CD4-positive, alpha-beta memory T cell (primary cell): ENCODE results near the gene ITGB3BP. TPM values are rescaled to one million over a fixed set of nuclear protein-coding genes. Genes with fewer than 3 reads are reported as not detected.

Experiments used
- CTCF ChIA-PET: fragments of 350-600 bp; sonication (Branson Sonifier 250); formaldehyde crosslinking; loops from one replicate; lab custom pipeline; 2021; ENCODE audit warnings: inconsistent platforms; ENCODE audit not compliant: partially characterized antibody; lab: Charles Lee
- POLR2A ChIA-PET: fragments of 350-600 bp; sonication (Branson Sonifier 250); formaldehyde crosslinking; loops from one replicate; lab custom pipeline; 2021; ENCODE audit not compliant: partially characterized antibody; lab: Charles Lee
- DNase-seq, 5 donors: peaks; one replicate each; pipeline versions ENCODE4 v3.0.0 to v3.0.0-alpha.2; 2020 to 2022; ENCODE audit warnings: mixed read lengths in 1 of 5
- H3K27ac ChIP-seq: one replicate; pipeline ENCODE4 v1.7.0; 2013; ENCODE audit warnings: low read depth, low read length
- H3K27me3 ChIP-seq: 2 replicates; pipeline ENCODE4 v1.7.0; 2013; ENCODE audit warnings: mild to moderate bottlenecking, low read length, moderate library complexity; ENCODE audit not compliant: insufficient read depth
- H3K36me3 ChIP-seq: 2 replicates; pipeline ENCODE4 v1.7.0; 2013; ENCODE audit warnings: mild to moderate bottlenecking, low read length, moderate library complexity; ENCODE audit not compliant: insufficient read depth
- H3K4me1 ChIP-seq: 2 replicates; pipeline ENCODE4 v1.7.0; 2013; ENCODE audit warnings: mild to moderate bottlenecking, low read length, moderate library complexity; ENCODE audit not compliant: insufficient read depth
- H3K4me3 ChIP-seq, 2 donors: one replicate each; pipeline ENCODE4 v1.7.0; 2013; ENCODE audit warnings: low read length in 2 of 2, mild to moderate bottlenecking in 1 of 2
- H3K9me3 ChIP-seq, 2 donors: one replicate each; pipeline ENCODE4 v1.7.0; 2013; ENCODE audit warnings: low read length in 2 of 2, control low read depth in 1 of 2; ENCODE audit not compliant: control insufficient read depth in 1 of 2
- H3K27ac Mint-ChIP-seq, 7 donors: one replicate each; pipeline ENCODE4 v1.8.0; 2020 to 2021; ENCODE audit warnings: mixed read lengths in 7 of 7, mild to moderate bottlenecking in 6 of 7, inconsistent platforms in 3 of 7, moderate library complexity in 3 of 7
- H3K27me3 Mint-ChIP-seq, 2 donors: one replicate each; pipeline ENCODE4 v1.8.0; 2020 to 2021; ENCODE audit warnings: mixed read lengths in 2 of 2
- H3K36me3 Mint-ChIP-seq, 2 donors: one replicate each; pipeline ENCODE4 v1.8.0; 2020 to 2021; ENCODE audit warnings: mixed read lengths in 2 of 2, inconsistent platforms in 1 of 2, mild to moderate bottlenecking in 1 of 2
- H3K4me1 Mint-ChIP-seq, 4 donors: one replicate each; pipeline ENCODE4 v1.8.0; 2020 to 2021; ENCODE audit warnings: mixed read lengths in 4 of 4, mild to moderate bottlenecking in 1 of 4
- H3K4me3 Mint-ChIP-seq, 8 donors: one replicate each; pipeline ENCODE4 v1.8.0; 2020 to 2021; ENCODE audit warnings: mixed read lengths in 8 of 8, mild to moderate bottlenecking in 7 of 8, moderate library complexity in 6 of 8, inconsistent platforms in 3 of 8
- H3K9me3 Mint-ChIP-seq, 8 donors: one replicate each; pipeline ENCODE4 v1.8.0; 2020 to 2021; ENCODE audit warnings: mixed read lengths in 8 of 8, mild to moderate bottlenecking in 5 of 8, inconsistent platforms in 3 of 8, moderate library complexity in 1 of 8
- intact Hi-C: fragments of 100-400 bp; cut with micrococcal nuclease; formaldehyde crosslinking; loops from one replicate; pipeline ENCODE4 v1.15.1; 2023
- polyA plus RNA-seq, 2 donors: library from polyadenylated mRNA; unstranded; fragments of 300-500 nt; fragmentation: Illumina TruSeq; gene quantifications; one replicate each; pipeline ENCODE4 v1.2.3, GENCODE V29; 2021
- total RNA-seq, 2 experiments: library from RNA; stranded (reverse); gene quantifications; one replicate each; pipeline ENCODE4 v1.2.3, GENCODE V29; 2021

The ITGB3BP gene
- total and polyA plus RNA-seq, 4 experiments from 2014 or later: 18.7 to 27.8 (median 26.0) TPM

GRCh38 chr1:63557365-63557987, 34.5 kb upstream of the ITGB3BP start:
- ChIA-PET CTCF (interaction anchor here (0.7 to 1.7 kb wide), 9 partner anchors 9 to 689 kb away, joined by 3 to 9 read pairs (median 4); no protein-coding TSS in a partner anchor), POLR2A (no interaction called here)
- Mint-ChIP-seq H3K27ac (no peak overlapping the region), H3K9me3 (no peaks in the 10 kb centered on the region), H3K36me3 (peaks cover 12 to 13% of the 10 kb centered on the region in 2 donors), H3K4me1 (peaks cover 0 to 2% (median 0%) of the 10 kb centered on the region in 4 donors), H3K4me3 (no peak overlapping the region), H3K27me3 (no peaks in the 10 kb centered on the region)
- Histone ChIP-seq H3K4me3 (no peak overlapping the region), H3K27ac (no peak overlapping the region), H3K27me3 (no peaks in the 10 kb centered on the region), H3K9me3 (no peaks in the 10 kb centered on the region), H3K36me3 (no peaks in the 10 kb centered on the region), H3K4me1 (no peaks in the 10 kb centered on the region)
- DNase-seq: no peak
- intact Hi-C loops: loop anchor here (5.0 kb wide), 1 partner anchor 690 kb away; no protein-coding TSS in a partner anchor

DNA sequence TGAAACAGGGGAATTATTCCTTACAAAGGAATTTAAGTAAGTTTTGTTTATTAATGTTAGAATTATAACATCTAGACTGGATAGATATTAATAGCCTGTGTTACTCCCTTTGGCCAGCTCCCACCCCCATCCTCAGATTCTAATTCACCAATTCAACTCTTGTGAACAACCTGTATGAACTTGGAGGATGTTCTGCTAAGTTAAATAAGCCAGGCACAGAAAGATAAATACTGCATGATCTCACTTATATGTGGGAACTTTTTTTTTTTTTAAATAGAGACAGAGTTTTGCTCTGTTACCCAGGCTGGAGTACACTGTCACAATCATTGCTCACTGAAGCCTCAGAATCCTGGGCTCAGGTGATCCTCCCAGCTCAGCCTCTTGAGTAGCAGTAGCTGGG, 32.5 kb upstream of the ITGB3BP start:
- no peaks in the 10 kb centered on the region for H3K9me3 ChIP-seq
- H3K36me3 ChIP-seq: no peaks in the 10 kb centered on the region
- Mint-ChIP-seq H3K27me3 (no peaks in the 10 kb centered on the region), H3K4me1 (peaks cover 0 to 2% (median 0%) of the 10 kb centered on the region in 4 donors), H3K4me3 (no peak overlapping the region), H3K27ac (no peak overlapping the region), H3K36me3 (peaks cover 4 to 14% of the 10 kb centered on the region in 2 donors), H3K9me3 (no peaks in the 10 kb centered on the region)
- H3K27me3 ChIP-seq: no peaks in the 10 kb centered on the region
- no peak overlapping the region for H3K27ac ChIP-seq
- intact Hi-C loops: loop anchor here (5.0 kb wide), 1 partner anchor 692 kb away; no protein-coding TSS in a partner anchor
- no peak for DNase-seq
- H3K4me3 ChIP-seq: no peak overlapping the region
- ChIA-PET POLR2A (no interaction called here), CTCF (interaction anchor here (1.0 to 2.5 kb wide), 2 partner anchors 136 to 691 kb away, joined by 4 to 8 read pairs; no protein-coding TSS in a partner anchor)
- no peaks in the 10 kb centered on the region for H3K4me1 ChIP-seq

GRCh38 chr1:63548877-63549276, 25.9 kb upstream of the ITGB3BP start:
- intact Hi-C loops: no loop called here

DNA sequence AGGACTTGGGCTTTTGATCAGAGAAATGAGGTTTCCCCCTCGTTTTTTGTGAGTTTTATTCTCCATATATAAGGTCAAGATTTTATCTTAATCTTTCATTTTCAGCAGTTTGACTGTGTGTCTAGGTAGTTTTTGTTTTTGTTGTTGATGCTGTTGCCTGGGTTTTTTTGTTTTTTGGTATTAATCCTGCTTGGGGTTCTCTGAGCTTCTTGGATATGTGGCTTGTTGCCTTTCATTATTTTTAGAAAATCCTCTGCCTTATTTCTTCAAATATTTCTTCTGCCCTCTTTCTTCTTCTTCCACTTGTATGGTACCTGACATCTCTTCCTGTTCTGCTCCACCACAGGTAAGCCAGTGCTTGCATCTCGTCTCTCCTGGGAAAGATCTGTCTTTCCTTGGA, 25.3 kb upstream of the ITGB3BP start:
- Histone ChIP-seq H3K4me1 (no peaks in the 10 kb centered on the region), H3K36me3 (no peaks in the 10 kb centered on the region), H3K27me3 (no peaks in the 10 kb centered on the region), H3K9me3 (no peaks in the 10 kb centered on the region), H3K4me3 (no peak overlapping the region), H3K27ac (no peak overlapping the region)
- H3K9me3 Mint-ChIP-seq: no peaks in the 10 kb centered on the region
- H3K27me3 Mint-ChIP-seq: no peaks in the 10 kb centered on the region
- no peak overlapping the region for H3K27ac Mint-ChIP-seq
- CTCF ChIA-PET: interaction anchor here (1.0 to 2.1 kb wide), 2 partner anchors 10 kb away, joined by 4 to 7 read pairs; no protein-coding TSS in a partner anchor
- no peak overlapping the region for H3K4me3 Mint-ChIP-seq
- intact Hi-C loops: no loop called here
- DNase-seq: no peak
- peaks cover 25 to 30% of the 10 kb centered on the region in 2 donors for H3K36me3 Mint-ChIP-seq
- POLR2A ChIA-PET: no interaction called here
- H3K4me1 Mint-ChIP-seq: no peaks in the 10 kb centered on the region

More at GRCh38 chr1:63548877-63549276, 25.9 kb upstream of the ITGB3BP start:
- Histone ChIP-seq H3K27ac (no peak overlapping the region), H3K36me3 (no peaks in the 10 kb centered on the region), H3K4me1 (no peaks in the 10 kb centered on the region), H3K4me3 (no peak overlapping the region), H3K9me3 (no peaks in the 10 kb centered on the region), H3K27me3 (no peaks in the 10 kb centered on the region)
- Mint-ChIP-seq H3K27me3 (no peaks in the 10 kb centered on the region), H3K27ac (no peak overlapping the region), H3K4me1 (no peaks in the 10 kb centered on the region), H3K4me3 (no peak overlapping the region), H3K36me3 (peaks cover 29 to 30% of the 10 kb centered on the region in 2 donors), H3K9me3 (no peaks in the 10 kb centered on the region)
- POLR2A ChIA-PET: no interaction called here
- DNase-seq: no peak
- CTCF ChIA-PET: interaction anchor here (1.0 to 2.1 kb wide), 2 partner anchors 9 to 10 kb away, joined by 4 to 7 read pairs; no protein-coding TSS in a partner anchor

DNA sequence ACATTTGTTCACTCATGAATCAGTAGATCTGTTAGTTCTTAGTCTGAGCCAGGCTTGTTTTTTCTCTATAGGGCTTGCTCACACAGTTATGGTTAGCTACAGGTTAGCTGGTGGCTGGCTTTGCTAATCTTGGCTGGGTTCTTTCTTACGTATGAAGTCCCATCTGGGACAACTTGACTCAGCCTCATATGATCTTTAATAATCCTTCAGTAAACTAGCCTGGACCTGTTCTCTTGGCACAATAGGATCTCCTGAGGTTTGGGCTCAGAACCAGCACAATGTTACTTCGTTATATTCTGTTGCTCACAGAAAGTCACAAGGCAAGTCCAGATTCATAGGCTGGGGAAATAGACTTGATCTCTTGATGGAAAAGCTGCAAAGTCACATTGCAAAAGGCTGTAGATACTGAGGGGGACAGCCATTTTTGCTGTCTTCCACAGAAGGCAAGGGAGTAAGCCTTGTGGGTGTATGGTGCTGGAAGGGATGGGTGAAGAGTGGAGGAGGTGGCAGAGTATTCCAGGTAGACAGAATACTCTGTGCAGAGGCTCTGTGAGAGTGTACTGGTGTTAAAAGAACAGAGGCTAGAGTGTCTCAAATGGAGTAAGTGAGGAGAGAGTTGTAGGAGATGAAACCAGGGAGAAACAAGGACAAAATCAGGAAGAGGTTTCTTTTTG, 24.7 kb upstream of the ITGB3BP start:
- CTCF ChIA-PET: interaction anchor here (1.0 to 2.1 kb wide), 2 partner anchors 9 to 11 kb away, joined by 4 to 7 read pairs; no protein-coding TSS in a partner anchor
- no peaks in the 10 kb centered on the region for H3K4me1 ChIP-seq

DNA sequence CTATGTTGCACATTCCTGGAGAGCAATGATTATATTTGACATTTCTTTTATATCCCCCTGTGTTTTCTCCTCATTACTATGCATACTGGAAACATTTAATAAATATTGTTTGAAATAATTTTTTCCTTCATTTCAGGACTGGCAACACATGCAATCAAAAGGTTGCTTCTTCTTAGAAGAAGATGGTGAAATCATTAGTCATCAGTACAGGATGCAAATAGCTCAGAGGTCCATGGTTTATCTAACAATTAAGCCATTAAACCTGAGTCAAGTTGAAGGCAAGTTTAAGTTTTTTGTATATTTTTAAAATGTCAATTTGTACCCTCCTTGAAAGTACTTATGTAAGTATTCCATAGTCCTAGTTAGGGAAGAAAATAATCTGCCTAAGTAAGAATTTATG, 22.8 kb upstream of the ITGB3BP start:
- no peak overlapping the region for H3K27ac Mint-ChIP-seq
- peaks cover 21 to 30% of the 10 kb centered on the region in 2 donors for H3K36me3 Mint-ChIP-seq
- ChIA-PET CTCF (no interaction called here), POLR2A (no interaction called here)
- no peak overlapping the region for H3K4me3 ChIP-seq
- H3K4me1 ChIP-seq: no peaks in the 10 kb centered on the region
- H3K27me3 ChIP-seq: no peaks in the 10 kb centered on the region
- DNase-seq: no peak
- H3K27me3 Mint-ChIP-seq: no peaks in the 10 kb centered on the region
- H3K27ac ChIP-seq: no peak overlapping the region
- peaks cover 0 to 2% (median 0%) of the 10 kb centered on the region in 4 donors for H3K4me1 Mint-ChIP-seq
- no peaks in the 10 kb centered on the region for H3K36me3 ChIP-seq
- H3K4me3 Mint-ChIP-seq: no peak overlapping the region
- H3K9me3 Mint-ChIP-seq: no peaks in the 10 kb centered on the region
- intact Hi-C loops: no loop called here
- no peaks in the 10 kb centered on the region for H3K9me3 ChIP-seq

More for the DNA sequence above, 24.7 kb upstream of the ITGB3BP start:
- H3K9me3 Mint-ChIP-seq: no peaks in the 10 kb centered on the region
- no peak overlapping the region for H3K4me3 ChIP-seq
- H3K36me3 Mint-ChIP-seq: peaks cover 22 to 30% of the 10 kb centered on the region in 2 donors
- no peaks in the 10 kb centered on the region for H3K27me3 ChIP-seq
- POLR2A ChIA-PET: no interaction called here
- H3K27ac ChIP-seq: no peak overlapping the region
- no peaks in the 10 kb centered on the region for H3K9me3 ChIP-seq
- no peaks in the 10 kb centered on the region for H3K36me3 ChIP-seq
- peak overlapping the region in 3 of 7 donors; percentile 25 to 58 (median 37) for H3K27ac Mint-ChIP-seq
- intact Hi-C loops: no loop called here
- no peak overlapping the region for H3K4me3 Mint-ChIP-seq
- DNase-seq: no peak
- H3K4me1 Mint-ChIP-seq: no peaks in the 10 kb centered on the region
- H3K27me3 Mint-ChIP-seq: no peaks in the 10 kb centered on the region

DNA sequence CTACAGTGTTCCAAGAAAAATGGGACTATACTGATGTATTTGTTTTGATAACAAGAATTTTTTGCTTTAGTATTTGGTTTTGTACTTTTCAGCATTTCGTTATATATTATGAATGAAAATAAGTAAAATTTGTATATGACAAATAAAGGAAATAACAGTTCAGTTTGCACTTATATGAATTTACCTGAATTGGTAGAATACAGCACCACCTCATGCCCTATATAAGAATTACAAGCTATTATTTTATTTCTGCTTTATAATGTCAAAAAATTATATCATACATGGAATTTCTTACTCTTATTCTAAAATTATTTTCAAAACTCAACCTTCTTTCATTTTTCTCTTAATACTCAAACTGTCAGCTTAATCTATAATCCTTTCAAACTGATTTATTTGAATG, 14.9 kb upstream of the ITGB3BP start:
- Mint-ChIP-seq H3K9me3 (no peaks in the 10 kb centered on the region), H3K4me3 (no peak overlapping the region), H3K27ac (no peak overlapping the region), H3K4me1 (peaks cover 0 to 2% (median 0%) of the 10 kb centered on the region in 4 donors), H3K36me3 (peaks cover 5 to 7% of the 10 kb centered on the region in 2 donors), H3K27me3 (no peaks in the 10 kb centered on the region)
- Histone ChIP-seq H3K27me3 (no peaks in the 10 kb centered on the region), H3K4me1 (no peaks in the 10 kb centered on the region), H3K9me3 (no peaks in the 10 kb centered on the region), H3K27ac (no peak overlapping the region), H3K4me3 (no peak overlapping the region), H3K36me3 (no peaks in the 10 kb centered on the region)
- ChIA-PET POLR2A (interaction anchor here (1.1 kb wide), 1 partner anchor 14 kb away, joined by 3 read pairs; the partner anchor contains the start of genes EFCAB7 and ITGB3BP), CTCF (interaction anchor here (1.0 to 3.3 kb wide), 10 partner anchors 9 to 698 kb away, joined by 3 to 30 read pairs (median 5); no protein-coding TSS in a partner anchor)
- intact Hi-C loops: no loop called here
- peak in 2 of 5 donors; percentile 7 to 13 for DNase-seq
